Ovary (tissue), 9 donors: Measurements from ENCODE around the gene DCUN1D1. TPM values are rescaled to one million over a fixed set of nuclear protein-coding genes. Genes with fewer than 3 reads are reported as not detected.

Experiments used
- DNase-seq, 5 donors: peaks; one replicate each; pipeline ENCODE4 v3.0.0-alpha.2; 2019 to 2020
- H3K27ac ChIP-seq, 2 donors: fragments of 200-600 bp; one replicate each; pipeline versions ENCODE4 v1.5.1 to v1.8.0; 2019 to 2022
- H3K27me3 ChIP-seq: fragments of 200-600 bp; one replicate; pipeline ENCODE4 v1.8.0; 2022
- H3K36me3 ChIP-seq: fragments of 200-600 bp; sonication (generic); one replicate; pipeline ENCODE4 v1.5.1; 2019
- H3K4me1 ChIP-seq: one replicate; pipeline ENCODE4 v1.8.1; 2013; ENCODE audit warnings: mild to moderate bottlenecking, moderate library complexity; ENCODE audit not compliant: insufficient read depth
- H3K4me3 ChIP-seq: fragments of 200-600 bp; sonication (generic); one replicate; pipeline ENCODE4 v1.5.1; 2017
- H3K9me3 ChIP-seq, 2 donors: fragments of 200-600 bp in 1 of 2; sonication (generic) in 1 of 2; one replicate each; pipeline versions ENCODE4 v1.5.1 to v1.8.1; 2013 to 2019; ENCODE audit warnings: mild to moderate bottlenecking in 1 of 2, moderate library complexity in 1 of 2
- EP300 ChIP-seq: sonication (generic); formaldehyde crosslinking; IDR thresholded peaks from one replicate; pipeline ENCODE4 v1.6.1; 2017; ENCODE audit warnings: antibody characterized with exemption
- POLR2A ChIP-seq: fragments of 450-650 bp; IDR thresholded peaks from one replicate; pipeline ENCODE4 v1.6.1; 2017; ENCODE audit warnings: antibody characterized with exemption, mild to moderate bottlenecking, moderate library complexity
- WGBS, 3 donors: extraction: QIAGEN DNeasy Blood & Tissue Kit in 1 of 3; methylation state at CpG; one replicate each; pipeline versions ENCODE4 v1.1.5 to v1.1.7; 2013 to 2017; 5-methylcytosine and 5-hydroxymethylcytosine counted together
- intact Hi-C, 4 donors: fragments of 100-400 bp; cut with DNase I; formaldehyde crosslinking; loops; one replicate each; pipeline versions ENCODE4 v1.11.0 to v1.15.1; 2022 to 2023
- polyA plus RNA-seq, 2 donors: library from polyadenylated mRNA; stranded (reverse); fragments of 200-250 nt in 1 of 2; fragments of 350-450 nt in 1 of 2; fragmentation: Illumina TruSeq in 1 of 2; extraction: RNeasy Lipid Tissue Mini Kit (QIAGEN cat#74804) in 1 of 2; gene quantifications; one replicate each; pipeline ENCODE4 v1.2.3, GENCODE V29; 2013 to 2014
- total RNA-seq, 7 donors: library from RNA; depleted of rRNA in 2 of 7; stranded (reverse); fragments of >200 nt in 2 of 7; fragmentation: NEBNext Ultra II Directional in 3 of 7; extraction: Animal tissue kit (Norgen Biotek cat#: 25700) in 3 of 7; gene quantifications; one replicate each; pipeline versions ENCODE4 v1.1.0 to v1.2.4, GENCODE V29; 2016 to 2023
- TF ChIP-seq, protein P1 (sequence below), 3 donors: fragments of 450-650 bp in 2 of 3; fragments of 200-600 bp in 1 of 3; IDR thresholded peaks; one replicate each; pipeline versions ENCODE4 v1.5.1 to v1.8.0; 2016 to 2022; ENCODE audit warnings: antibody characterized with exemption in 3 of 3, mild to moderate bottlenecking in 1 of 3
- donor health status: DM: no; HTN: no; CAD: no; lungs with moderate emphysema.
- donor health status: DM: no; HTN: no; CAD: no.
- donor health status: Bipolar disorder and iron deficiency.
- donor health status: DM: yes; HTN: yes; CAD: no.
- donor health status: DM: no; HTN: no; CAD: no.
- donor health status: DM: yes; HTN: yes; CAD: no.

DCUN1D1 gene
- total and polyA plus RNA-seq, 9 donors = 7.7 to 42.7 (median 40.2) TPM

- intact Hi-C loops = no loop called here
- Histone ChIP-seq H3K27me3 (no peaks in the 10 kb centered on the region), H3K4me3 (no peak overlapping the region), H3K36me3 (no peaks in the 10 kb centered on the region), H3K9me3 (no peaks in the 10 kb centered on the region), H3K4me1 (peaks cover 2% of the 10 kb centered on the region), H3K27ac (no peak overlapping the region)
- no peak for DNase-seq
- 80 to 86% (median 84%) methylated on average over 3 of the region's 3 CpGs for WGBS, 3 donors
- TF ChIP-seq POLR2A = no peak
- TF ChIP-seq EP300 = no peak
- TF ChIP-seq, protein P1, sequence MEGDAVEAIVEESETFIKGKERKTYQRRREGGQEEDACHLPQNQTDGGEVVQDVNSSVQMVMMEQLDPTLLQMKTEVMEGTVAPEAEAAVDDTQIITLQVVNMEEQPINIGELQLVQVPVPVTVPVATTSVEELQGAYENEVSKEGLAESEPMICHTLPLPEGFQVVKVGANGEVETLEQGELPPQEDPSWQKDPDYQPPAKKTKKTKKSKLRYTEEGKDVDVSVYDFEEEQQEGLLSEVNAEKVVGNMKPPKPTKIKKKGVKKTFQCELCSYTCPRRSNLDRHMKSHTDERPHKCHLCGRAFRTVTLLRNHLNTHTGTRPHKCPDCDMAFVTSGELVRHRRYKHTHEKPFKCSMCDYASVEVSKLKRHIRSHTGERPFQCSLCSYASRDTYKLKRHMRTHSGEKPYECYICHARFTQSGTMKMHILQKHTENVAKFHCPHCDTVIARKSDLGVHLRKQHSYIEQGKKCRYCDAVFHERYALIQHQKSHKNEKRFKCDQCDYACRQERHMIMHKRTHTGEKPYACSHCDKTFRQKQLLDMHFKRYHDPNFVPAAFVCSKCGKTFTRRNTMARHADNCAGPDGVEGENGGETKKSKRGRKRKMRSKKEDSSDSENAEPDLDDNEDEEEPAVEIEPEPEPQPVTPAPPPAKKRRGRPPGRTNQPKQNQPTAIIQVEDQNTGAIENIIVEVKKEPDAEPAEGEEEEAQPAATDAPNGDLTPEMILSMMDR (IDR thresholded peaks at IDR 0.05) = no peak
Observed at GRCh38 chr3:182970811-182971418, 9.4 kb downstream of the DCUN1D1 start.

GRCh38 chr3:182969853-182970252 lies 10.5 kb downstream of the DCUN1D1 start:
- intact Hi-C loops = no loop called here
- Histone ChIP-seq H3K36me3 (no peaks in the 10 kb centered on the region), H3K27me3 (no peaks in the 10 kb centered on the region), H3K27ac (no peak overlapping the region), H3K4me1 (peaks cover 2% of the 10 kb centered on the region), H3K4me3 (no peak overlapping the region), H3K9me3 (no peaks in the 10 kb centered on the region)
- no peak for DNase-seq
- TF ChIP-seq EP300 = no peak
- TF ChIP-seq POLR2A = no peak
- TF ChIP-seq, protein P1 (IDR thresholded peaks at IDR 0.05) = no peak
- WGBS, 3 donors = 91 to 96% (median 91%) methylated on average over 7 of the region's 7 CpGs

DNA sequence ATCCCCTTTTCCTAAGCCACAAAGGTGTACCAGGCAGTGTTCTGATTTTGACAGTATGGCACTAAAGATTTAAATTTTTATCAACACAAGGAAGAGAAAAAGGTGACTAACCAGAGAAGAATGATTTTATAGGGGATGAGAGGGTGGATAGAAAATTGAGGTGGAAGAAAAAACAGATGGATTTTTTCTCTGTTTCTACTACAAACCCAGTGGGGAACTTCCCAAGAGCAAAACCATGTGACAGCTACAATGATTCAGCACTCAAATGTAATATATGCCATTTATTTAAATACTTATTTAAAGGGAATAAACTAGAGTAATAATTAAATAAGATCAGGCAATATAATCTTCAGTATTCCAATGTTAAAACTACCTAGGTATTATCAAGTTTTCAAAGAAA lies 11.1 kb downstream of the DCUN1D1 start:
- Histone ChIP-seq H3K4me3 (no peak overlapping the region), H3K9me3 (no peaks in the 10 kb centered on the region), H3K36me3 (no peaks in the 10 kb centered on the region), H3K4me1 (peaks cover 2% of the 10 kb centered on the region), H3K27ac (no peak overlapping the region), H3K27me3 (no peaks in the 10 kb centered on the region)
- intact Hi-C loops = no loop called here
- DNase-seq = no peak
- TF ChIP-seq POLR2A = no peak
- no peak for TF ChIP-seq EP300
- TF ChIP-seq, protein P1 (IDR thresholded peaks at IDR 0.05) = no peak

GRCh38 chr3:182967218-182968204 lies 12.8 kb downstream of the DCUN1D1 start:
- Histone ChIP-seq H3K4me3 (no peak overlapping the region), H3K9me3 (no peaks in the 10 kb centered on the region), H3K36me3 (no peaks in the 10 kb centered on the region), H3K4me1 (peaks cover 2% of the 10 kb centered on the region), H3K27ac (no peak overlapping the region), H3K27me3 (no peaks in the 10 kb centered on the region)
- no peak for TF ChIP-seq EP300
- TF ChIP-seq, protein P1 (IDR thresholded peaks at IDR 0.05) = no peak
- TF ChIP-seq POLR2A = no peak
- intact Hi-C loops = no loop called here
- DNase-seq = no peak
- 83 to 84% (median 83%) methylated on average over 6 of the region's 6 CpGs for WGBS, 3 donors
